ENCODE results near the gene ACTL7B.

GRCh38 chr9:108905494-108905893 is 49.7 kb upstream of the ACTL7B start:
- TF ChIP-seq, protein P1, sequence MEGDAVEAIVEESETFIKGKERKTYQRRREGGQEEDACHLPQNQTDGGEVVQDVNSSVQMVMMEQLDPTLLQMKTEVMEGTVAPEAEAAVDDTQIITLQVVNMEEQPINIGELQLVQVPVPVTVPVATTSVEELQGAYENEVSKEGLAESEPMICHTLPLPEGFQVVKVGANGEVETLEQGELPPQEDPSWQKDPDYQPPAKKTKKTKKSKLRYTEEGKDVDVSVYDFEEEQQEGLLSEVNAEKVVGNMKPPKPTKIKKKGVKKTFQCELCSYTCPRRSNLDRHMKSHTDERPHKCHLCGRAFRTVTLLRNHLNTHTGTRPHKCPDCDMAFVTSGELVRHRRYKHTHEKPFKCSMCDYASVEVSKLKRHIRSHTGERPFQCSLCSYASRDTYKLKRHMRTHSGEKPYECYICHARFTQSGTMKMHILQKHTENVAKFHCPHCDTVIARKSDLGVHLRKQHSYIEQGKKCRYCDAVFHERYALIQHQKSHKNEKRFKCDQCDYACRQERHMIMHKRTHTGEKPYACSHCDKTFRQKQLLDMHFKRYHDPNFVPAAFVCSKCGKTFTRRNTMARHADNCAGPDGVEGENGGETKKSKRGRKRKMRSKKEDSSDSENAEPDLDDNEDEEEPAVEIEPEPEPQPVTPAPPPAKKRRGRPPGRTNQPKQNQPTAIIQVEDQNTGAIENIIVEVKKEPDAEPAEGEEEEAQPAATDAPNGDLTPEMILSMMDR (IDR thresholded peaks at IDR 0.05), result no peak
- no peak for TF ChIP-seq SP1 (CRISPR knock-in tag; conservative IDR thresholded peaks at IDR 0.05)
- TF ChIP-seq NFYB (CRISPR knock-in tag; conservative IDR thresholded peaks at IDR 0.05; ENCODE audit: low read depth), result no peak
- TF ChIP-seq CBFB (CRISPR knock-in tag; IDR thresholded peaks at IDR 0.05; ENCODE audit: low read depth), result no peak
- TF ChIP-seq, protein P2, sequence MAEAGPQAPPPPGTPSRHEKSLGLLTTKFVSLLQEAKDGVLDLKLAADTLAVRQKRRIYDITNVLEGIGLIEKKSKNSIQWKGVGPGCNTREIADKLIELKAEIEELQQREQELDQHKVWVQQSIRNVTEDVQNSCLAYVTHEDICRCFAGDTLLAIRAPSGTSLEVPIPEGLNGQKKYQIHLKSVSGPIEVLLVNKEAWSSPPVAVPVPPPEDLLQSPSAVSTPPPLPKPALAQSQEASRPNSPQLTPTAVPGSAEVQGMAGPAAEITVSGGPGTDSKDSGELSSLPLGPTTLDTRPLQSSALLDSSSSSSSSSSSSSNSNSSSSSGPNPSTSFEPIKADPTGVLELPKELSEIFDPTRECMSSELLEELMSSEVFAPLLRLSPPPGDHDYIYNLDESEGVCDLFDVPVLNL (CRISPR knock-in tag; IDR thresholded peaks at IDR 0.05; ENCODE audit: borderline replicate concordance, low read depth), result no peak
- no peak for TF ChIP-seq TCF7 (CRISPR knock-in tag; IDR thresholded peaks at IDR 0.05; ENCODE audit: low read depth)
- no peak for TF ChIP-seq JUN (CRISPR knock-in tag; IDR thresholded peaks at IDR 0.05)
- TF ChIP-seq NR2C2 (CRISPR knock-in tag; IDR thresholded peaks at IDR 0.05), result no peak
- TF ChIP-seq NR1H2 (CRISPR knock-in tag; IDR thresholded peaks at IDR 0.05), result no peak
